HepG2 (cell line): ENCODE data around the gene RALB. TPM values are rescaled to one million over a fixed set of nuclear protein-coding genes. Genes with fewer than 3 reads are reported as not detected.

Experiments
- EED ChIP-seq: sonication (generic); formaldehyde crosslinking; IDR thresholded peaks from 2 replicates; pipeline ENCODE4 v1.5.0; 2020; ENCODE audit warnings: mild to moderate bottlenecking, missing genetic modification reagents
- FOSL2 ChIP-seq: sonication (generic); formaldehyde crosslinking; IDR thresholded peaks from 2 replicates; pipeline ENCODE4 v1.4.0; 2020; ENCODE audit warnings: missing genetic modification reagents
- HDAC1 ChIP-seq: sonication (generic); formaldehyde crosslinking; IDR thresholded peaks from 2 replicates; pipeline ENCODE4 v1.5.1; 2020; ENCODE audit warnings: mild to moderate bottlenecking, missing genetic modification reagents
- POGZ ChIP-seq: sonication (generic); formaldehyde crosslinking; IDR thresholded peaks from 2 replicates; pipeline ENCODE4 v1.4.0; 2020; ENCODE audit warnings: mild to moderate bottlenecking, missing genetic modification reagents
- POLR2AphosphoS2 ChIP-seq: IDR thresholded peaks from 2 replicates; pipeline ENCODE4 v1.6.1; 2011; ENCODE audit warnings: low read depth, low read length, improper control_type of control experiment
- REST ChIP-seq, 2 experiments: IDR thresholded peaks; 2 replicates each; pipeline ENCODE4 v1.6.1; 2011 to 2012; ENCODE audit warnings: low read length in 2 of 2, borderline replicate concordance in 1 of 2, low read depth in 1 of 2, mild to moderate bottlenecking in 1 of 2, moderate library complexity in 1 of 2
- RFXANK ChIP-seq: IDR thresholded peaks from 2 replicates; pipeline ENCODE4 v1.6.1; 2016
- SATB2 ChIP-seq: sonication (generic); formaldehyde crosslinking; IDR thresholded peaks from 2 replicates; pipeline ENCODE4 v1.5.0; 2020; ENCODE audit warnings: missing genetic modification reagents
- SNAPC2 ChIP-seq: sonication (generic); formaldehyde crosslinking; IDR thresholded peaks from 2 replicates; pipeline ENCODE4 v1.8.1; 2022; ENCODE audit warnings: mild to moderate bottlenecking, missing genetic modification reagents
- ZBTB43 ChIP-seq: sonication (generic); formaldehyde crosslinking; conservative IDR thresholded peaks from 2 replicates; pipeline ENCODE4 v1.4.0; 2020; ENCODE audit warnings: missing genetic modification reagents
- ZNF350 ChIP-seq: sonication (generic); formaldehyde crosslinking; IDR thresholded peaks from 2 replicates; pipeline ENCODE4 v1.4.0; 2020; ENCODE audit warnings: mild to moderate bottlenecking, low read depth, missing genetic modification reagents, borderline replicate concordance
- ZNF362 ChIP-seq: sonication (generic); formaldehyde crosslinking; IDR thresholded peaks from 2 replicates; pipeline ENCODE4 v1.4.0; 2020; ENCODE audit warnings: missing genetic modification reagents, mild to moderate bottlenecking, borderline replicate concordance
- ZNF513 ChIP-seq: sonication (generic); formaldehyde crosslinking; conservative IDR thresholded peaks from 2 replicates; pipeline ENCODE4 v1.5.0; 2020; ENCODE audit warnings: missing genetic modification reagents
- ZNF576 ChIP-seq: sonication (generic); formaldehyde crosslinking; IDR thresholded peaks from 2 replicates; pipeline ENCODE4 v1.4.0; 2020; ENCODE audit warnings: mild to moderate bottlenecking, missing genetic modification reagents
- ZNF747 ChIP-seq: sonication (generic); formaldehyde crosslinking; IDR thresholded peaks from 2 replicates; pipeline ENCODE4 v1.8.1; 2023; ENCODE audit warnings: missing genetic modification reagents, mild to moderate bottlenecking, borderline replicate concordance
- ZNF883 ChIP-seq: sonication (generic); formaldehyde crosslinking; IDR thresholded peaks from 2 replicates; pipeline ENCODE4 v1.5.1; 2020; ENCODE audit warnings: mild to moderate bottlenecking, missing genetic modification reagents; ENCODE audit errors: not compliant biosample characterization
- polyA plus RNA-seq, 8 experiments: library from polyadenylated mRNA; depleted of rRNA in 3 of 8; stranded (reverse) in 7 of 8; unstranded in 1 of 8; fragments of >200 nt; fragmentation: Illumina TruSeq in 4 of 8; extraction: Trizol in 4 of 8; gene quantifications; 2 replicates each; pipeline versions ENCODE4 v1.2.1 to v1.2.3, GENCODE V29; 2011 to 2016; ENCODE audit warnings: low read depth in 4 of 8, missing spikeins in 1 of 8, mixed read lengths in 1 of 8; ENCODE audit not compliant: insufficient read depth in 1 of 8
- total RNA-seq, 5 experiments: library from RNA; depleted of rRNA; stranded (reverse); fragments of >200 nt; fragmentation: Illumina TruSeq; extraction: Trizol; gene quantifications; 2 replicates each; pipeline ENCODE4 v1.2.3, GENCODE V29; 2016; ENCODE audit warnings: low read depth in 1 of 5
- TF ChIP-seq, protein P1 (sequence below): sonication (generic); formaldehyde crosslinking; IDR thresholded peaks from 2 replicates; pipeline ENCODE4 v1.4.0; 2020; ENCODE audit warnings: mild to moderate bottlenecking, missing genetic modification reagents

Gene RALB
- total and polyA plus RNA-seq, 2 of the 13 experiments (the other 11 are each of a cell fraction or from before 2014, with no cell fraction given): 37.8 to 43.2 TPM

GRCh38 chr2:120312860-120313694, 60.4 kb downstream of the RALB start (continued):
- peak; percentile 35; the same call in 1 of the 2 replicates for TF ChIP-seq ZNF362
- TF ChIP-seq ZNF350: peak; percentile 48; the same call in 1 of the 2 replicates
- no peak; the same call in 1 of the 2 replicates for TF ChIP-seq FOSL2 (CRISPR knock-in tag)
- no peak for TF ChIP-seq POLR2AphosphoS2
- no peak for TF ChIP-seq EED (CRISPR knock-in tag)
- no peak for TF ChIP-seq ZNF513 (CRISPR knock-in tag)
- TF ChIP-seq REST (IDR thresholded peaks at IDR 0.05; ENCODE audit: borderline replicate concordance in 1 of 2, low read depth in 1 of 2, low read length in 2 of 2): no peak
- no peak for TF ChIP-seq RFXANK (CRISPR knock-in tag)
- TF ChIP-seq POGZ: no peak
- no peak for TF ChIP-seq SATB2 (CRISPR knock-in tag)
- TF ChIP-seq, protein P1, sequence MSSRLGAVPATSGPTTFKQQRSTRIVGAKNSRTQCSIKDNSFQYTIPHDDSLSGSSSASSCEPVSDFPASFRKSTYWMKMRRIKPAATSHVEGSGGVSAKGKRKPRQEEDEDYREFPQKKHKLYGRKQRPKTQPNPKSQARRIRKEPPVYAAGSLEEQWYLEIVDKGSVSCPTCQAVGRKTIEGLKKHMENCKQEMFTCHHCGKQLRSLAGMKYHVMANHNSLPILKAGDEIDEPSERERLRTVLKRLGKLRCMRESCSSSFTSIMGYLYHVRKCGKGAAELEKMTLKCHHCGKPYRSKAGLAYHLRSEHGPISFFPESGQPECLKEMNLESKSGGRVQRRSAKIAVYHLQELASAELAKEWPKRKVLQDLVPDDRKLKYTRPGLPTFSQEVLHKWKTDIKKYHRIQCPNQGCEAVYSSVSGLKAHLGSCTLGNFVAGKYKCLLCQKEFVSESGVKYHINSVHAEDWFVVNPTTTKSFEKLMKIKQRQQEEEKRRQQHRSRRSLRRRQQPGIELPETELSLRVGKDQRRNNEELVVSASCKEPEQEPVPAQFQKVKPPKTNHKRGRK (CRISPR knock-in tag): no peak
- TF ChIP-seq ZNF747 (CRISPR knock-in tag): 0 out of 2 replicates have a peak, but pooled peaks have one; percentile 30
- peak; percentile 37 for TF ChIP-seq ZNF883 (CRISPR knock-in tag)
- no peak for TF ChIP-seq SNAPC2 (CRISPR knock-in tag)
- TF ChIP-seq ZBTB43 (CRISPR knock-in tag): no peak
- TF ChIP-seq ZNF576 (CRISPR knock-in tag): no peak
- TF ChIP-seq HDAC1: no peak
